NCI-H2029 treated with DMSO at 0.1 percent for 48 hours (cell line): ENCODE results near the gene IKZF5.
A peak's percentile ranks its signal among the peaks of the same experiment; 100 is the strongest.

ENCODE experiments used
- DNase-seq: peaks from one replicate; lab custom pipeline; 2025; lab: John Stamatoyannopoulos, UW

IKZF5 gene

DNA sequence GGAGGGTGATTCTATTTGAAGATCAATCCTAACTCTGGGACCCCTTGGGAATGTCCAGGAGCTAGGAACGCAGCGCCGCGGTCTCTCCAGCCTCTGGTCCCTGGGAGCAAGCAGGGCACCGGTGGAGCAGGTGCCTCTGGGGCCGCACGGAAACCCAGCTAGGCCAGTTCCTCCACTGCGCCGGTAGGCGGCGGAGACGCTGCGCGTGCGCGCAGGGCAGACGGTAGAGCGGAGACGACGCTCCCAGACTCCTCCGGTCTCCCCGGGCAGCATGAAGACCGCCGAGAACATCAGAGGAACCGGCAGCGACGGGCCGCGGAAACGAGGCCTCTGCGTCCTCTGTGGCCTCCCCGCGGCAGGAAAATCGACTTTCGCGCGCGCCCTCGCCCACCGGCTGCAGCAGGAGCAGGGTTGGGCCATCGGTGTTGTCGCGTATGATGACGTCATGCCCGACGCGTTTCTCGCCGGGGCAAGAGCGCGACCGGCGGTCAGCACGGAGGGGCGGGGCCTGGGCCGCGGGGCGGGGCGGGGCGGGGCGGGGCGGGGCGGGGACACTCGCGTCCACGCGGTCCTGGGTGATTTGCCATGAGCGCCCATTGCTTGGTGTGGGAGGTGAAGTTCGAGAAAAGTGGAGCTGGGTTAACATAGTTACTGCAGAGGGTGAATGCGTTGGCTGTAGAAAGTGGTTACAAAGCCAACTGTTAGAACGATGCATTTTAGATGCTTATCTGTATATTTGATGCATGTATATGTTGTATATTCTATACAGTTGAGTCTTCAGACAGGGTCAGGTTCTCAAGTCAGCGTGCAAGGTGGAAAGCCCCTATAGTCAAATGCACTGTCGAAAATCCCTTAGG lies 28.2 kb downstream of the IKZF5 start, which contains the start of gene PSTK:
Gene PSTK (plus strand): TSS at position 193 of the 857 bp plus-strand sequence. CDS start 79 bp downstream, at position 272.
- peak; percentile 30 for DNase-seq

GRCh38 chr10:122974543-122975064 lies 34.0 kb downstream of the IKZF5 start:
- no peak for DNase-seq

GRCh38 chr10:122974023-122974422 lies 34.6 kb downstream of the IKZF5 start:
- no peak for DNase-seq

- no peak for DNase-seq
Measured at GRCh38 chr10:122968698-122969097, 39.9 kb downstream of the IKZF5 start.

DNA sequence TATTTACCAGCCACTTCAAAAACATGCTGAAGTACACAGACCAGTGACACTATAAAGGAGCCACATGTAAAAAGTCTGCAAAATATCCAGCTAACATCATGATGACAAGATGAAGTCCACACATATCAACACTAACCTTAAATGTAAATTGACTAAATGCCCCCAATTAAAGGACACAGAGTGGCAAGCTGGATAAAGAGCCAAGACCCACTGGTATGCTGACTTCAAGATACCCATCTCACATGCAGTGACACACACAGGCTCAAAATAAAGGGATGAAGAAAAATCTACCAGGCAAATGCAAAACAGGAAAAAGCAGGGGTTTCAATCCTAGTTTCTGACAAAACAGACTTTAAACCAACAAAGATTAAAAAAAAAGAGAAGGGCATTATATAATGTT lies 41.7 kb downstream of the IKZF5 start:
- DNase-seq, result no peak

- DNase-seq, result no peak
Measured at GRCh38 chr10:122962405-122962804, 46.2 kb downstream of the IKZF5 start.

DNA sequence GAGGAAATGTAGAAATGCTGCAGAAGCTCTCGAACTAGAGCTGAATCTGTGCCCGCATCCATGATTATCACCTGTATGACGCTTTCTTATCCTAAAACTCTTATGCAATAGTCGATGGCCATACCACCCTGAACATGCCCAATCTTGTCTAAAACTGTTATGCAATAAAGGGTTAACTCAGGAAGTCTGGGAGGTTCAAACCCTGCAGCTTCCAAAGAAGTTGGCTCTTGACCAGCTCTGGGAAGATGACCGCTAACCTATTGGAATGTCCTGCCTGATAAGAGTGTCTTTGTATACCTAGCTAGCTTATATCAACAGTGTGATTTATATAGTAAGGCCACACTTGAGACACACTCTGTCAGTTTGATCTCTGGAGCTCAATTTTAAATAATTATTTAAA lies 51.1 kb downstream of the IKZF5 start:
- no peak for DNase-seq

- DNase-seq, result no peak
Measured at GRCh38 chr10:122955892-122956291, 52.7 kb downstream of the IKZF5 start.

- no peak for DNase-seq
Measured at GRCh38 chr10:122954731-122955050, 53.9 kb downstream of the IKZF5 start.

DNA sequence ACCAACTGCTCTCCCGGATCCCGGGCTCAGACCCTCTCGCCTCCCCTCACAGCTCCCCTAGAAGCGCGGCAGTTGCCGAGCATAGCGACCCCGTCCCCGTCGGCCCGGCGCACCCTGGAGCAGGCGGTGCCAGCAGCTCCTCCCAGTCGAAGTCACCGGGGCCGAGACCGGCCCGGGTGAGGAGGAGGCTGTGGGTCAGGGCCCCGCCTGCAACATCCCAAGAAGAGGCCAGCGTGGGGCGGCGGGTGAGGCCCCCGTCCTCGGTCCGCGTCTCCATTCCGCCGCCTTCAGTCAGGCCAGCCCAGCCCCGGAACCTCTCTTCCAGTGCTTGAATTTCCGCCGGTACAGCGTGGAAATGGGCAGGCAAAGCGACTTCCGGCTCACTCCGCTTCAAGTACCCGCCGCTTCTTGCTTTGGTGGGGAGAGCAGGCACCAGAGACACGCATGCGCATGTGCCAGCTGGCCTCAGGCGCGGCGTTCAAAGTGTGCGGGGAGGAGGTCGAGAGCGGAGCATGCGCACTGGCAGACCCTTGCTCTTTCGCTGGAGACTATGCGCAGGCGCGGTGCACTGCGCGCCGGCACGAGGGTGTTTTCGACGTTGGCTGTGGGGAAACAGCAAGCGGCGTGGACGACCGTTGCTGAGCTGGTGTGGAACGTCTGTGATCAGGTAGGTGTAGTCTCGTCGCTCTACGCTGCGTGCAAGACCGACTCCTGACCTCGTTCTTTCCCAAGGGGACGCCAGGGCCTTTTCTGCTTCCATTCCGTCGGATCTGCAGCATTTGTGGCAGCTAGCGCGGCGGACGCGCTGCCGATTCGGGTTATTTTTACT lies 54.5 kb downstream of the IKZF5 start, which contains the start of gene C10orf88:
Gene C10orf88 (minus strand): TSS at position 326 of the 829 bp plus-strand sequence. CDS start 49 bp downstream, at position 277.
- DNase-seq, result peak; percentile 90

GRCh38 chr10:122949296-122949695 lies 59.3 kb downstream of the IKZF5 start:
- DNase-seq, result no peak
